ENCODE measurements around the gene CCDC57.

DNA sequence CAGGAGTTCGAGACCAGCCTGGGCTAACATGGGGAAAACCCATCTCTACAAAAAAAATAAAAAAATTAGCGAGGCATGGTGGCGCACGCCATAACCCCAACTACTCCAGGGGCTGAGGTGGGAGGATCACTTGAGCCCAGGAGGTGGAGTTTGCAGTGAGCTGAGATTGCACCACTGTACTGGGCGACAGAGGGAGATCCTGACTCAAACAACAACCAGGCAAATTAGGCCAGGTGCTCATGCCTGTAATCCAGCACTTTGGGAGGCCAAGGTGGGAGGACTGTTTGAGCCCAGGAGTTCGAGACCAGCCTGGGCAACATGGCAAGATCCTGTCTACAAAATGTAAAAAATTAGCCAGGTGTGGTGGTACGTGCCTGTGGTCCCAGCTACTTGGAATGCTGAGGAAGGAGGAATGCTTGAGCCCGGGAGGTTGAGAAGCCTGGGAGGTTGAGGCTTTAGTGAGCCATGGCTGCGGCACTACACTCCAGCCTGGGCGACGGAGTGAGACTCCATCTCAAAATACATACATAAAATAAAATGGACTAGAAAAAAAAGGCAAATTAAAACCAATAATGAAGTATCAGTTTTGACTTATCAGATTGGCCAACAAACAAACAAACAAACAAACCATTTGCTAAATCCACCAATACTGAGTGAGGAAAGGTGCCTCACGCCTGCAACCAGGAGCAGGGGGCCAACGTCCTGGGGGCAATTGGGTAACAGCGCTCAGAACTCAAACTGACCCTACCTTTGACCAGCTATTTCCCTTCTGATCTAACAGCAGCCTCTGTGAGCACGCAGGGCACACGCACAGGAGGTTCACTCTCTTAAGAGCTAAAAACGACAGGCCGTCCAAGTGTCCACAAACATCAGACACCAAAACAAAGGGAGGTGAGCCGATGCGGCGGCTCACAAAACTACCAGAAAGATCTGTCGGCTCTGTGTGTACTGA is 95.2 kb downstream of the CCDC57 start:
- TF ChIP-seq CTCF (conservative IDR thresholded peaks at IDR 0.05; ENCODE audit: low read depth, low read length) (no peak), MXI1 (IDR thresholded peaks at IDR 0.05; ENCODE audit: borderline replicate concordance, low read depth, low read length) (no peak), POLR2A (IDR thresholded peaks at IDR 0.05; ENCODE audit: low read depth, low read length) (no peak), RAD21 (IDR thresholded peaks at IDR 0.05; ENCODE audit: low read length) (no peak), MAFK (IDR thresholded peaks at IDR 0.05; ENCODE audit: low read depth, low read length) (no peak), CEBPB (IDR thresholded peaks at IDR 0.05; ENCODE audit: low read depth, low read length) (no peak), FOS (IDR thresholded peaks at IDR 0.05; ENCODE audit: low read depth, low read length) (no peak), CHD1 (IDR thresholded peaks at IDR 0.05; ENCODE audit: low read depth, low read length) (no peak), RFX5 (IDR thresholded peaks at IDR 0.05; ENCODE audit: low read depth, low read length) (no peak)
- TF ChIP-seq, protein P1, sequence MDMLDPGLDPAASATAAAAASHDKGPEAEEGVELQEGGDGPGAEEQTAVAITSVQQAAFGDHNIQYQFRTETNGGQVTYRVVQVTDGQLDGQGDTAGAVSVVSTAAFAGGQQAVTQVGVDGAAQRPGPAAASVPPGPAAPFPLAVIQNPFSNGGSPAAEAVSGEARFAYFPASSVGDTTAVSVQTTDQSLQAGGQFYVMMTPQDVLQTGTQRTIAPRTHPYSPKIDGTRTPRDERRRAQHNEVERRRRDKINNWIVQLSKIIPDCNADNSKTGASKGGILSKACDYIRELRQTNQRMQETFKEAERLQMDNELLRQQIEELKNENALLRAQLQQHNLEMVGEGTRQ (IDR thresholded peaks at IDR 0.05; ENCODE audit: low read depth, low read length): no peak

Data from IMR-90 (cell line).